RWPE1 (cell line): ENCODE data around the gene CCDC183.
A peak's percentile ranks its signal among the peaks of the same experiment; 100 is the strongest.
"Not testable (repeated sequence)": the region's sequence is repeated elsewhere in the genome, so short reads cannot be mapped to it uniquely, and the experiment has no call there.

Experiments
- CTCF ChIA-PET: fragments of 350-600 bp; sonication (Branson Sonifier 250); formaldehyde crosslinking; extraction: SDS; loops from one replicate; lab custom pipeline; 2021; lab: Yijun Ruan, JAX
- POLR2A ChIA-PET: fragments of 400-600 bp; formaldehyde crosslinking; extraction: SDS; loops from one replicate; lab custom pipeline; 2020; ENCODE audit warnings: antibody characterized with exemption; ENCODE audit not compliant: low non-redundant PET; lab: Yijun Ruan, JAX
- DNase-seq: peaks from one replicate; pipeline ENCODE4 v3.0.0; 2012; ENCODE audit warnings: low spot score
- H3K27ac ChIP-seq: fragments of 450-650 bp; 2 replicates; pipeline ENCODE4 v1.5.1; 2017
- CTCF ChIP-seq: fragments of 450-650 bp; conservative IDR thresholded peaks from 2 replicates; pipeline ENCODE4 v1.5.1; 2017; ENCODE audit warnings: low read depth, mild to moderate bottlenecking

The CCDC183 gene

GRCh38 chr9:136829412-136829811 lies 33.3 kb downstream of the CCDC183 start:
- H3K27ac ChIP-seq = peak overlapping the region; percentile 8; the same call in 1 of the 2 replicates
- TF ChIP-seq CTCF = no peak
- CTCF ChIA-PET = interaction anchor here (1.0 kb wide), 1 partner anchor 115 kb away, joined by 3 read pairs; the partner anchor contains the start of gene FBXW5
- POLR2A ChIA-PET = no interaction called here
- DNase-seq = no peak

- peak overlapping the region; percentile 3; the same call in 1 of the 2 replicates for H3K27ac ChIP-seq
- POLR2A ChIA-PET = no interaction called here
- no peak for DNase-seq
- no peak for TF ChIP-seq CTCF
- CTCF ChIA-PET = interaction anchor here (1.0 kb wide), 1 partner anchor 114 kb away, joined by 3 read pairs; the partner anchor contains the start of gene FBXW5
These were observed 34.1 kb downstream of the CCDC183 start for GRCh38 chr9:136829981-136830885.

GRCh38 chr9:136831002-136831719 lies 35.0 kb downstream of the CCDC183 start:
- H3K27ac ChIP-seq = peak overlapping the region; percentile 3; the same call in 1 of the 2 replicates
- CTCF ChIA-PET = interaction anchor here (0.5 kb wide), 1 partner anchor 160 kb away, joined by 3 read pairs; no protein-coding TSS in a partner anchor
- DNase-seq = no peak
- POLR2A ChIA-PET = no interaction called here
- no peak for TF ChIP-seq CTCF

DNA sequence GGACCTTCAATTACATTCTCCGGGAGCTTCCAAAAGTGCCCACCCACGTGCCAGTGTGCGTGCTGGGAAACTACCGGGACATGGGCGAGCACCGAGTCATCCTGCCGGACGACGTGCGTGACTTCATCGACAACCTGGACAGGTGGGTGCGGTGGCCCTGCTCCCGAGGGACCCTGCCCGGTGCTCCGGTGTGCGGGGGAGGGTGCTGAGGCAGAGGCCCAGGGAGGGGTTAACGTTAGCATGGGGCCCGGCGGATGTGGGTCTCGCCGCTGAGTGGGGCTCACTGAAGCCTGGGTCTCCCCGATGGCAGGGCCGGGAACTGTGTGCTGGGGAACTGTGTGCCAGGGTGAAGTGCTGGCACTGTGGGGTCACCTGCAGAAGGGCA lies 35.6 kb downstream of the CCDC183 start:
- ChIA-PET CTCF (interaction anchor here (0.5 to 0.7 kb wide), 3 partner anchors 11 to 106 kb away, joined by 3 read pairs; no protein-coding TSS in a partner anchor), POLR2A (interaction anchor here (0.6 kb wide), 1 partner anchor 26 kb away, joined by 3 read pairs; no protein-coding TSS in a partner anchor)
- no peak for DNase-seq
- no peak for TF ChIP-seq CTCF
- H3K27ac ChIP-seq = peak overlapping the region; percentile 30

DNA sequence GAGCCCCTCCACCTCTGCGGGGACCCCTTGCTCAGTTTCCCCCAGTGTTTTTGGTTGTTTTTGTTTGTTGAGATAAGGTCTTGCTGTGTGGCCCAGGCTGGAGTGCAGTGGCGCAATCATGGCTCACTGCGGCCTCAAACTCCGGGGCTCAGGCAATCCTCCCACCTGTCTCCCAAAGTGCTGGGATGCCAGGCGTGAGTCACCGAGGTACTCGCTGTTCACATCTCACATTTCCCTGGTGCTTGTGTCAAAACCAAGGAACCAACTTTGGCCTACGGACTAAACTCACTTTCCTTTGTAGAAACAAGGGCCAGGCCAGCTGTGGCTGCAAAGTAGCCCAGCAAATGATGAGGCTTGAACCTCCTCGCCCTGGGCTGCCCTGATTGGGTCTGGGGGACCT lies 36.4 kb downstream of the CCDC183 start:
- ChIA-PET POLR2A (interaction anchor here (0.7 kb wide), 1 partner anchor 115 kb away, joined by 3 read pairs; no protein-coding TSS in a partner anchor), CTCF (interaction anchor here (0.6 to 1.1 kb wide), 3 partner anchors 9 to 55 kb away, joined by 3 to 5 read pairs (median 3); partner anchors contain the start of gene AJM1)
- peak overlapping the region; percentile 30 for H3K27ac ChIP-seq
- DNase-seq = no peak
- TF ChIP-seq CTCF = no peak

GRCh38 chr9:136833381-136834048 lies 37.4 kb downstream of the CCDC183 start:
- DNase-seq, POLR2A ChIA-PET: not testable (repeated sequence)
- CTCF ChIA-PET = interaction anchor here (0.7 to 1.1 kb wide), 2 partner anchors 9 to 10 kb away, joined by 3 to 5 read pairs; partner anchors contain the start of gene AJM1
- peak overlapping the region; percentile 57 for H3K27ac ChIP-seq
